Liver (tissue), 9 donors: ENCODE results near the gene SNX9. TPM values are rescaled to one million over a fixed set of nuclear protein-coding genes. Genes with fewer than 3 reads are reported as not detected.

Experiments used
- DNase-seq: peaks from one replicate; pipeline ENCODE4 v3.0.0-alpha.2; 2017; ENCODE audit warnings: low spot score
- H3K27ac ChIP-seq, 2 donors: one replicate each; pipeline ENCODE4 v1.7.0; 2013; ENCODE audit warnings: inconsistent platforms in 2 of 2, low read length in 2 of 2, control low read depth in 1 of 2, low read depth in 1 of 2, mild to moderate bottlenecking in 1 of 2
- H3K27me3 ChIP-seq, 4 donors: one replicate each; pipeline versions ENCODE4 v1.6.1 to v1.7.0; 2013; ENCODE audit warnings: low read length in 3 of 4, inconsistent platforms in 1 of 4, mild to moderate bottlenecking in 1 of 4, moderate library complexity in 1 of 4; ENCODE audit not compliant: control insufficient read depth in 4 of 4, insufficient read depth in 4 of 4
- H3K36me3 ChIP-seq, 4 donors: one replicate each; pipeline versions ENCODE4 v1.6.1 to v1.7.0; 2013; ENCODE audit warnings: low read length in 3 of 4, mild to moderate bottlenecking in 3 of 4, low read depth in 1 of 4, moderate library complexity in 1 of 4; ENCODE audit not compliant: control insufficient read depth in 4 of 4, insufficient read depth in 3 of 4
- H3K4me1 ChIP-seq, 4 donors: one replicate each; pipeline versions ENCODE4 v1.6.1 to v1.7.0; 2013; ENCODE audit warnings: low read length in 3 of 4, mild to moderate bottlenecking in 3 of 4, moderate library complexity in 1 of 4; ENCODE audit not compliant: control insufficient read depth in 4 of 4, insufficient read depth in 4 of 4
- H3K4me3 ChIP-seq, 3 donors: one replicate each; pipeline versions ENCODE4 v1.6.1 to v1.7.0; 2013; ENCODE audit warnings: low read length in 3 of 3, control low read depth in 1 of 3, low read depth in 1 of 3, mild to moderate bottlenecking in 1 of 3
- H3K9ac ChIP-seq, 2 donors: one replicate each; pipeline ENCODE4 v1.7.0; 2013; ENCODE audit warnings: low read length in 2 of 2, mild to moderate bottlenecking in 2 of 2, moderate library complexity in 2 of 2, control low read depth in 1 of 2, low read depth in 1 of 2
- H3K9me3 ChIP-seq, 4 donors: one replicate each; pipeline versions ENCODE4 v1.6.1 to v1.7.0; 2013; ENCODE audit warnings: low read length in 3 of 4; ENCODE audit not compliant: control insufficient read depth in 4 of 4
- ATF3 ChIP-seq: IDR thresholded peaks from 2 replicates; pipeline ENCODE4 v1.6.1; 2016; ENCODE audit warnings: antibody characterized with exemption
- CTCF ChIP-seq: fragments of 150-350 bp; IDR thresholded peaks from 2 replicates; pipeline ENCODE4 v1.5.1; 2017; ENCODE audit warnings: improper control_type of control experiment, low read depth, low read length; ENCODE audit not compliant: missing input control
- EGR1 ChIP-seq, 2 donors: IDR thresholded peaks; 2 replicates each; pipeline ENCODE4 v1.6.1; 2016 to 2018; ENCODE audit warnings: antibody characterized with exemption in 2 of 2, low read depth in 2 of 2
- FOXA1 ChIP-seq: IDR thresholded peaks from 2 replicates; pipeline ENCODE4 v1.6.1; 2016; ENCODE audit warnings: antibody characterized with exemption
- FOXA2 ChIP-seq: IDR thresholded peaks from 2 replicates; pipeline ENCODE4 v1.6.1; 2016; ENCODE audit warnings: antibody characterized with exemption
- GABPA ChIP-seq, 2 donors: IDR thresholded peaks in 1 of 2; conservative IDR thresholded peaks in 1 of 2; 2 replicates each; pipeline ENCODE4 v1.6.1; 2016; ENCODE audit warnings: antibody characterized with exemption in 2 of 2, mild to moderate bottlenecking in 1 of 2, moderate library complexity in 1 of 2
- HNF4A ChIP-seq, 2 donors: conservative IDR thresholded peaks; 2 replicates each; pipeline ENCODE4 v1.6.1; 2016; ENCODE audit warnings: antibody characterized with exemption in 2 of 2, mild to moderate bottlenecking in 2 of 2
- HNF4G ChIP-seq: IDR thresholded peaks from 2 replicates; pipeline ENCODE4 v1.6.1; 2016; ENCODE audit warnings: antibody characterized with exemption
- JUND ChIP-seq, 2 donors: IDR thresholded peaks; 2 replicates each; pipeline ENCODE4 v1.6.1; 2016; ENCODE audit warnings: antibody characterized with exemption in 2 of 2
- MAX ChIP-seq: IDR thresholded peaks from 2 replicates; pipeline ENCODE4 v1.6.1; 2016; ENCODE audit warnings: antibody characterized with exemption
- NR2F2 ChIP-seq: IDR thresholded peaks from 2 replicates; pipeline ENCODE4 v1.6.1; 2016; ENCODE audit warnings: antibody characterized with exemption
- RAD21 ChIP-seq, 2 donors: IDR thresholded peaks; 2 replicates each; pipeline ENCODE4 v1.6.1; 2016; ENCODE audit warnings: antibody characterized with exemption in 2 of 2, mild to moderate bottlenecking in 2 of 2
- REST ChIP-seq: IDR thresholded peaks from 2 replicates; pipeline ENCODE4 v1.6.1; 2016; ENCODE audit warnings: antibody characterized with exemption, mild to moderate bottlenecking
- RXRA ChIP-seq, 2 donors: IDR thresholded peaks; 2 replicates each; pipeline ENCODE4 v1.6.1; 2017 to 2018; ENCODE audit warnings: antibody characterized with exemption in 2 of 2, mild to moderate bottlenecking in 1 of 2
- SP1 ChIP-seq: IDR thresholded peaks from 2 replicates; pipeline ENCODE4 v1.6.1; 2018; ENCODE audit warnings: antibody characterized with exemption, mild to moderate bottlenecking
- TAF1 ChIP-seq: conservative IDR thresholded peaks from 2 replicates; pipeline ENCODE4 v1.6.1; 2016; ENCODE audit warnings: antibody characterized with exemption, mild to moderate bottlenecking
- YY1 ChIP-seq: IDR thresholded peaks from 2 replicates; pipeline ENCODE4 v1.6.1; 2016; ENCODE audit warnings: antibody characterized with exemption, mild to moderate bottlenecking
- ZBTB33 ChIP-seq: IDR thresholded peaks from 2 replicates; pipeline ENCODE4 v1.6.1; 2016; ENCODE audit warnings: antibody characterized with exemption
- WGBS: extraction: QIAGEN DNeasy Blood & Tissue Kit; methylation state at CpG from one replicate; pipeline ENCODE4 v1.1.7; 2013; 5-methylcytosine and 5-hydroxymethylcytosine counted together
- polyA plus RNA-seq, 2 donors: library from polyadenylated mRNA; stranded (reverse) in 1 of 2; unstranded in 1 of 2; fragments of 200-250 nt in 1 of 2; fragments of >200 nt in 1 of 2; fragmentation: Nextera tagmentation in 1 of 2; extraction: Ambion mirVana in 1 of 2; gene quantifications; one replicate each; pipeline versions ENCODE4 v1.2.1 to v1.2.3, GENCODE V29; 2013 to 2015
- total RNA-seq, 2 donors: library from RNA; depleted of rRNA; stranded (reverse); fragments of >200 nt; gene quantifications; one replicate each; pipeline ENCODE4 v1.2.3, GENCODE V29; 2014
- donor health status: healthy.
- donor health status: healthy.
- donor health status: healthy.
- donor health status: healthy.
- donor health status: healthy.

SNX9 gene
- total and polyA plus RNA-seq, 4 donors, result 16.4 to 31.0 (median 22.3) TPM

GRCh38 chr6:157946053-157946617, 123.1 kb downstream of the SNX9 start:
- Histone ChIP-seq H3K27me3 (no peaks in the 10 kb centered on the region), H3K27ac (no peak overlapping the region), H3K4me3 (no peak overlapping the region), H3K4me1 (no peaks in the 10 kb centered on the region), H3K9me3 (no peaks in the 10 kb centered on the region), H3K9ac (no peak overlapping the region), H3K36me3 (peaks cover 12 to 40% (median 28%) of the 10 kb centered on the region in 4 donors)
- TF ChIP-seq ATF3 (no peak), EGR1 (IDR thresholded peaks at IDR 0.05; ENCODE audit: low read depth in 2 of 2) (no peak), HNF4A (conservative IDR thresholded peaks at IDR 0.05) (no peak), FOXA1 (no peak), ZBTB33 (no peak), FOXA2 (no peak), JUND (IDR thresholded peaks at IDR 0.05) (no peak), SP1 (no peak), RXRA (IDR thresholded peaks at IDR 0.05) (no peak), TAF1 (no peak), YY1 (no peak), GABPA (IDR thresholded peaks at IDR 0.05 in 1 of 2, conservative IDR thresholded peaks at IDR 0.05 in 1 of 2) (no peak), NR2F2 (no peak), RAD21 (IDR thresholded peaks at IDR 0.05) (no peak), CTCF (no peak), HNF4G (no peak), MAX (no peak), REST (no peak)
- DNase-seq, result no peak
- WGBS, result 91% methylated on average over 6 of the region's 6 CpGs
